Measurements from ENCODE around the gene MRTFA. TPM values are rescaled to one million over a fixed set of nuclear protein-coding genes. Genes with fewer than 3 reads are reported as not detected.

MRTFA gene
- total RNA-seq, 4 donors from 2014 or later, result 24.5 to 56.3 (median 40.9) TPM

DNA sequence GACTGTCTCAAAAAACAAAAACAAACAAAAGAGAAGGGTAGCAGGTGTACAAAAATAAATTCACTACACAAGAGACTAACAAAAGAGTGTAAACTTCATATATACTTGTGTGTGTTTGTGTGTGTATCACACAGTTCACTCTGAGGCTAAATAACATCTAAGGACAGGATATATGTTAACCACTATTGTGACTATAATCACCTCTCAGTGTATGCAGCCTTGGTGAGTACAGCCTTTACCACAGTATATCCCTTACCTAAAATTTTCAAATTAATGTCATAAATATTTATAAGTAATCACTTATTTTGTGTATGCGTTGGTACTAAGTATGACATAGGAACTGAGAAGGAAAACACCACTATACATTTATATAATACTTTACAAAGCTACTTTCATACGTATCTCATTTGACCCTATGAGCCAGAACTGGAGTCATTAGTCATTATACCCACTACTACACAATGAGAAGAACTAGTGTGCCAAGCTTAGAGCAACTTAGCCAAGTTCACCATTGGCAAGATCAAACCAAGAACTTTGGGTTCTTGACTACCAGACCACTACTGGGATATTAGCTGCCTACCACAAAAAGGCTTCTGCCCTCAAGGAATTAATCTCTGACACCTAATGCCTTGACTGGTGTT is 149.4 kb downstream of the MRTFA start:
- Histone ChIP-seq H3K4me1 (peaks cover 4 to 54% (median 33%) of the 10 kb centered on the region in 3 donors), H3K27me3 (no peaks in the 10 kb centered on the region), H3K9me3 (no peaks in the 10 kb centered on the region), H3K36me3 (peaks cover 0 to 10% (median 0%) of the 10 kb centered on the region in 3 donors), H3K4me3 (no peak overlapping the region), H3K27ac (peak overlapping the region; percentile 11 to 65 (median 41))
- intact Hi-C loops (cut with DNase I), result no loop called here
- TF ChIP-seq POLR2A (IDR thresholded peaks at IDR 0.05), result no peak
- no peak for TF ChIP-seq CTCF (IDR thresholded peaks at IDR 0.05)
- DNase-seq, result no peak
- 62 to 71% methylated on average over 2 of the region's 2 CpGs for WGBS, 2 donors

- no peaks in the 10 kb centered on the region for H3K9me3 ChIP-seq
- intact Hi-C loops (cut with DNase I), result no loop called here
- H3K4me3 ChIP-seq, result no peak overlapping the region
- DNase-seq, result no peak
- H3K27me3 ChIP-seq, result no peaks in the 10 kb centered on the region
- TF ChIP-seq POLR2A (IDR thresholded peaks at IDR 0.05) (no peak), CTCF (IDR thresholded peaks at IDR 0.05) (no peak)
- peaks cover 0 to 10% (median 0%) of the 10 kb centered on the region in 3 donors for H3K36me3 ChIP-seq
- 35 to 54% methylated on average over 12 of the region's 12 CpGs for WGBS, 2 donors
- H3K27ac ChIP-seq, result peak overlapping the region; percentile 33 to 65 (median 48)
- H3K4me1 ChIP-seq, result peaks cover 4 to 51% (median 28%) of the 10 kb centered on the region in 3 donors
Measured at GRCh38 chr22:40485813-40486667, 150.5 kb downstream of the MRTFA start.

- Histone ChIP-seq H3K36me3 (peaks cover 0 to 8% (median 0%) of the 10 kb centered on the region in 3 donors), H3K4me1 (peaks cover 4 to 54% (median 27%) of the 10 kb centered on the region in 3 donors), H3K9me3 (no peaks in the 10 kb centered on the region), H3K27ac (peak overlapping the region in 3 of 4 donors; percentile 33 to 49 (median 46)), H3K4me3 (no peak overlapping the region), H3K27me3 (no peaks in the 10 kb centered on the region)
- no peak for DNase-seq
- intact Hi-C loops (cut with DNase I), result no loop called here
- TF ChIP-seq CTCF (IDR thresholded peaks at IDR 0.05) (no peak), POLR2A (IDR thresholded peaks at IDR 0.05) (no peak)
- WGBS, 2 donors, result 72 to 73% methylated on average over 7 of the region's 7 CpGs
Measured at GRCh38 chr22:40484906-40485669, 151.4 kb downstream of the MRTFA start.

DNA sequence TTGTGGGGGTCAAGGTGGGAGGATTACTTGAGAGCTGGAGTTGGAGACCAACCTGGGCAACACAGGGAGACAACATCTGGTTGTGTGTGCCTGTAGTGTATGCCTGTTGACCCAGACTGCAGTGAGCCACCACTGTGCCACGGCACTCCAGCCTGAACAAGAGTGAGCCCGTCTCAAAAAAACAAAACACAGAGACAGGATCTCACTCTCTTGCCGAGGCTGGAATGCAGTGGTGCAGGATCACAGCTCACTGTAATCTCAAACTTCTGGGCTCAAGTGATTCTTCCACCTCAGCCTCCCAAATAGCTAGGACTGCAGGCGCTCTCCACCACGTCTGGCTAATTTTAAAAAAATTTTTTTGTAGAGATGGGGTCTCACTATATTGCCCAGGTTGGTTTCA is 153.6 kb downstream of the MRTFA start:
- TF ChIP-seq POLR2A (IDR thresholded peaks at IDR 0.05), result no peak
- no peak for TF ChIP-seq CTCF (IDR thresholded peaks at IDR 0.05)
- DNase-seq, result no peak
- H3K4me1 ChIP-seq, result peaks cover 0 to 67% (median 33%) of the 10 kb centered on the region in 3 donors
- no peaks in the 10 kb centered on the region for H3K9me3 ChIP-seq
- intact Hi-C loops (cut with DNase I), result no loop called here
- H3K36me3 ChIP-seq, result no peaks in the 10 kb centered on the region
- H3K27ac ChIP-seq, result peak overlapping the region in 1 of 4 donors; percentile 20
- no peak overlapping the region for H3K4me3 ChIP-seq
- WGBS, 2 donors, result 71 to 82% methylated on average over 4 to 5 of the region's 5 CpGs
- H3K27me3 ChIP-seq, result no peaks in the 10 kb centered on the region

Data from esophagus squamous epithelium (tissue), 5 donors.